Chondrocyte (in vitro differentiated cells): Measurements from ENCODE around the gene TBC1D14. TPM values are rescaled to one million over a fixed set of nuclear protein-coding genes. Genes with fewer than 3 reads are reported as not detected.

Experiments used
- DNase-seq: peaks from one replicate; pipeline ENCODE4 v3.0.0; 2021; ENCODE audit warnings: mixed read lengths, low spot score
- H3K27ac Mint-ChIP-seq: one replicate; pipeline ENCODE4 v1.8.0; 2021; ENCODE audit warnings: mild to moderate bottlenecking, moderate library complexity, mixed read lengths; ENCODE audit not compliant: unreplicated experiment
- H3K27me3 Mint-ChIP-seq: 2 replicates; pipeline ENCODE4 v1.8.0; 2021; ENCODE audit warnings: low read depth, mixed read lengths
- H3K36me3 Mint-ChIP-seq: 2 replicates; pipeline ENCODE4 v1.8.0; 2021; ENCODE audit warnings: low read depth, mixed read lengths
- H3K4me1 Mint-ChIP-seq: 2 replicates; pipeline ENCODE4 v1.8.0; 2021; ENCODE audit warnings: low read depth, mild to moderate bottlenecking, mixed read lengths
- H3K4me3 Mint-ChIP-seq: one replicate; pipeline ENCODE4 v1.8.0; 2021; ENCODE audit warnings: mild to moderate bottlenecking, moderate library complexity, mixed read lengths; ENCODE audit not compliant: unreplicated experiment
- H3K9me3 Mint-ChIP-seq: 2 replicates; pipeline ENCODE4 v1.8.0; 2021; ENCODE audit warnings: low read depth, mixed read lengths
- total RNA-seq: library from RNA; stranded (reverse); gene quantifications from 3 replicates; pipeline ENCODE4 v1.2.1, GENCODE V29; 2021
- TF ChIP-seq, protein P1 (sequence below): fragments of 200-600 bp; sonication (generic); IDR thresholded peaks from 2 replicates; pipeline ENCODE4 v1.5.0; 2021; ENCODE audit warnings: antibody characterized with exemption, mild to moderate bottlenecking, moderate library complexity

TBC1D14 gene
- total RNA-seq, 1 donor from 2014 or later: 25.2 TPM

DNA sequence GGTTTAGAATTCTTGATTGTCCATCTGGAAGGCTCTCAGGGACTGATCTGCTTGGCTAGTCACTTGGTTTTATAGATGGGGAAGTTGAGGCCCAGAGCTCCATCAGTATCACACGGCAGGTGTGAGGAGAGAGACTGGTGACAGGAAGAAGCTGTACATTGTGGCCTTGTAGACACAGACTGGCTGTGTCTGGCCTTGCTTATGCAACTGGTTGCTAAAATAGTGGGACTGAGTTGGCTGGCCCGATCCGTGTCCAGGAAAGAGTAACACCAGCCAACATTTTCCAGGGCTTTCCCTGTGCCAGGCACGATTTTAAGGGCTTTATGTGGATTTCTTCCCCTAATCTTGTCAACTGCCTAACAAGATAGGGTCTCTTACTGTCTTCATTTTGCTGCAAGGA lies 2.8 kb downstream of the TBC1D14 start:
- Mint-ChIP-seq H3K36me3 (peaks cover 2% of the 10 kb centered on the region), H3K4me3 (no peak overlapping the region), H3K27me3 (peaks cover 4% of the 10 kb centered on the region), H3K4me1 (peaks cover 40% of the 10 kb centered on the region), H3K27ac (no peak overlapping the region), H3K9me3 (no peaks in the 10 kb centered on the region)
- TF ChIP-seq, protein P1, sequence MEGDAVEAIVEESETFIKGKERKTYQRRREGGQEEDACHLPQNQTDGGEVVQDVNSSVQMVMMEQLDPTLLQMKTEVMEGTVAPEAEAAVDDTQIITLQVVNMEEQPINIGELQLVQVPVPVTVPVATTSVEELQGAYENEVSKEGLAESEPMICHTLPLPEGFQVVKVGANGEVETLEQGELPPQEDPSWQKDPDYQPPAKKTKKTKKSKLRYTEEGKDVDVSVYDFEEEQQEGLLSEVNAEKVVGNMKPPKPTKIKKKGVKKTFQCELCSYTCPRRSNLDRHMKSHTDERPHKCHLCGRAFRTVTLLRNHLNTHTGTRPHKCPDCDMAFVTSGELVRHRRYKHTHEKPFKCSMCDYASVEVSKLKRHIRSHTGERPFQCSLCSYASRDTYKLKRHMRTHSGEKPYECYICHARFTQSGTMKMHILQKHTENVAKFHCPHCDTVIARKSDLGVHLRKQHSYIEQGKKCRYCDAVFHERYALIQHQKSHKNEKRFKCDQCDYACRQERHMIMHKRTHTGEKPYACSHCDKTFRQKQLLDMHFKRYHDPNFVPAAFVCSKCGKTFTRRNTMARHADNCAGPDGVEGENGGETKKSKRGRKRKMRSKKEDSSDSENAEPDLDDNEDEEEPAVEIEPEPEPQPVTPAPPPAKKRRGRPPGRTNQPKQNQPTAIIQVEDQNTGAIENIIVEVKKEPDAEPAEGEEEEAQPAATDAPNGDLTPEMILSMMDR: no peak
- no peak for DNase-seq

DNA sequence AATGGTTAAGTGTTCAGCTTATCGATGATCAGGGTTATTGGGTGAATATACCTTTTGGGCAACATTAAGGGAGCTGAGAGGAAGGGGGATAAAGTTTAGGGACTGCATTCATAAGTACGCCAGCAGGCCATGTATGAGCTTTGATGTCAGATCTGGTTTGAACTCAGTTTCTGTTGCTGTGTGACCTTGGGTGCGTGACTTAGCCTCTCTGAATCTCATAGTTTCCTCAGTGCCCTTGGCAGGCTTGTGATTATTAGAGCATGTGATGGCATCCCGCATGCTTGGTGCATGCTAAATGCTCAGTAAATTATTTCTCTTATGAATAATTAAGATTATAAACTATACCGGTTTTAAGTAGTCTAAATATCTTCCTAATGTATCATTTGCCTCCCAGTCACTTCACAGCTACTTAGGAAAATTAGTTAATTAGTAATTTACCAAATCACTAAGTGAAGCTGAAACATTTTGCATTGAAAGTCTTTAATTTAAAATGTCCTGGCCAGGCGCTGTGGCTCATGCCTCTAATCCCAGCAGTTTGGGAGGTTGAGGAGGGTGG lies 3.8 kb downstream of the TBC1D14 start:
- DNase-seq: no peak
- Mint-ChIP-seq H3K4me3 (no peak overlapping the region), H3K27me3 (no peaks in the 10 kb centered on the region), H3K9me3 (no peaks in the 10 kb centered on the region), H3K4me1 (peaks cover 41% of the 10 kb centered on the region), H3K36me3 (peaks cover 2% of the 10 kb centered on the region), H3K27ac (no peak overlapping the region)
- TF ChIP-seq, protein P1: no peak

DNA sequence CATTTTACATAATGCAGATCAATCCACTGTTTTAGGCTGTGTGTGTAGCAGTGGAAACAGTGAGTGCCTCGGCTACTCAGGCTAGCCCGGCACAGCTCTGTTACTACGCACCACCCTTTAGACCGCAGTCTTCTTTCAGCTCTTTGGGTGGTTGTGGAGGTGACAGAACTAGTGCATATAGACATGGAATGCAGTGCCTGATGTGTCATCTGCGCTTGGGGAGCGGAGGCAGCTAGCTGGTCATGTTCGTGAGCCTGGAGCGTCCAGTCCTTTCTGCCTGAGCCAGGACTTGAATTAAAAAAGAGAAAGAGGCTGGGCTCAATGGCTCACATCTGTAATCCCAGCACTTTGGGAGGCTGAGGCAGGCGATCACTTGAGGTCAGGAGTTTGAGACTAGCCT lies 4.8 kb downstream of the TBC1D14 start:
- DNase-seq: no peak
- no peak overlapping the region for H3K27ac Mint-ChIP-seq
- H3K36me3 Mint-ChIP-seq: peaks cover 2% of the 10 kb centered on the region
- H3K27me3 Mint-ChIP-seq: no peaks in the 10 kb centered on the region
- H3K4me3 Mint-ChIP-seq: no peak overlapping the region
- no peaks in the 10 kb centered on the region for H3K9me3 Mint-ChIP-seq
- H3K4me1 Mint-ChIP-seq: peaks cover 35% of the 10 kb centered on the region
- TF ChIP-seq, protein P1: no peak

DNA sequence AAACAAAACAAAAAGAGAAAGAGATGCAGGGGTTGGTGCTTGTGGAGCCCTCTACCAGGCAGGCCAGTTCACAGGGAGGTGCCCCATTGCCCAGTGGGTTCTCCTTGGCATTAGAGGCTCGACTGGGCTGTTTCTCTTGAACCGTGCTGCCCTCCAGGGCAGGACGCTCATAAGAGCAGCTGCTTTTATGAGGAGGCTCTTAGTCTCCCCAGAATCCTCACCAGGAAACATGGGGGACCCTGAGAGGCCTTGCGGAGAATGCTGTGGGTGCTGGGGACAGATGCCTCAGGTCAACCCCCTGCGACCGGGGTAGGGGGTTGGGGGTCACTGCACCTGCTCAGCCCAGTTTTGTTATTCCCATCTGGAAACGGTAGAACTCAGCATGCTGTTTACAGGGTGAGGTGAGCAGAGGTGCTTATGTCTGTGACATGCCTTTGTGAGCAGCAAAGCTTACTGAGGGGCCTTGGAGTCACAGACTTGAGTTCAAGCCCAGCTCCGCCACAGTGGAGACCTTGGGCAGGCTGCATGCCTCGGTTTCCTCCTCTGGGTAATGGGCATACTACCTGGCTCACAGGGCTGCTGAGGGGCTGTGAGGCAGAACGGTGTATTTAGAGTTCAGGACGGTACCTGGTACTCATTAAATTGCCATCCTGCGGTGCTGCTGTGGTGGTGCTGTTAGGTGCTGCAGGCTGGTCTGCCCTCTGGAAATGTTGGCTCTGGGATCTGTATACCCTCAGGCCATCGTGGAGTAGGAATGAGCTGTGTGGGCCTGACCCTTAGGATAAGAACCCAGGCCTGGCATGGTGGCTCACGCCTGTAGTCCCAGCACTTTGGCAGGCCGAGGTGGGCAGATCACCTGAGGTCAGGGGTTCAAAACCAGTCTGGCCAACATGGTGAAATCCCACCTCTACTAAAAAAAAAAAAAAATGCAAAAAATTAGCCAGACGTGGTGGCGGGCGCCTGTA lies 5.7 kb downstream of the TBC1D14 start:
- DNase-seq: no peak
- Mint-ChIP-seq H3K27ac (no peak overlapping the region), H3K9me3 (no peaks in the 10 kb centered on the region), H3K4me1 (peaks cover 37% of the 10 kb centered on the region), H3K36me3 (peaks cover 2% of the 10 kb centered on the region), H3K4me3 (no peak overlapping the region), H3K27me3 (no peaks in the 10 kb centered on the region)
- TF ChIP-seq, protein P1: no peak

DNA sequence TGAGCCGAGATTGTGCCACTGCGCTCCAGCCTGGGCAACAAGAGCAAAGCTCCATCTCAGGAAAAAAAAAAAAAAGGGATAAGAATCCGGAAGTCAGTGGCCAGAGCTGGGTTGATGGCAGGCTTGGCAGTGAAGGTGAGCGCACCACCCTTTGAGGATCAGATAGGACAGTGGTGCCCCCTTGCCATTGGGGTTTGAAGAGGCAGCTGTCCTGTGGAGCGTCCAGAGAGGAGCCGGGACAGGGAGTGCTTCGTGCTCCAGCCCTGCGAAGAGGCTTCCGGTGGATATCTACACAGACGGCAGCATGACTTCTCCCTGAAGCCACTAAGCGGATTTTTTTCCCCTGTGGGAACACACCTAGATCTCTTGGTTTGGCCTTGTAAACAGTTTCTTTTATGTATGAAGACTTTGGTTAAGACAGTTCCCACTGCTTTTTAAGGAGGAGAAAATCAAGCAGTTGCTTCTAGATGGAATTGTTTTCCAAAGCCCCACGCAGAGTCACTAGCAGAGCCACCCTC lies 6.5 kb downstream of the TBC1D14 start:
- Mint-ChIP-seq H3K27me3 (no peaks in the 10 kb centered on the region), H3K4me1 (peaks cover 29% of the 10 kb centered on the region), H3K36me3 (peaks cover 2% of the 10 kb centered on the region), H3K9me3 (no peaks in the 10 kb centered on the region), H3K4me3 (no peak overlapping the region), H3K27ac (no peak overlapping the region)
- DNase-seq: no peak
- TF ChIP-seq, protein P1: no peak
